ENCODE measurements around the gene BNIP2.

DNA sequence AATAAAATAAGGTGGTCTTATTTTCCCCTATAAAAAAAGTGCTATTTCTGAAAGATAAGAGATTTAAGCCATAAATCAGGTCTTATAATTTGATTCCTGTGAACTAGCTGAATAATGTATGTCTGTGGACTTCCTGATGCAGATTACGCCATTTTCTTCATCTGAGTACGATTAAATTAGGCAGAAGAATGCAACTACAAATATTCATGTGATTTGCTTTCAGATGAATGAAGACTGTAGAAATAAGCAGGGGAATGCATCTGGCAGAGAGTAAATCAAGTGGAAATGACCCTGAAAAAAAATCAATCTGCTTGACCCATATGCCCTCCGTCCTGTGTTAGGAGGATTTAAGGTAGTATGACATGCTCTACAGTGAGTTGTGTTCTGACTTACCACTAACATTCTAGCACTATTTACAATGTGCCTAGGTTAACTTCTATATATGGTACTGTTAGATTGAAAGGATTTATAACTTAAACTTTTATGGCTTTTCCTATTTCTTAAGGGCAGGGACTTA, 14.7 kb downstream of the BNIP2 start:
- TF ChIP-seq, protein P1, sequence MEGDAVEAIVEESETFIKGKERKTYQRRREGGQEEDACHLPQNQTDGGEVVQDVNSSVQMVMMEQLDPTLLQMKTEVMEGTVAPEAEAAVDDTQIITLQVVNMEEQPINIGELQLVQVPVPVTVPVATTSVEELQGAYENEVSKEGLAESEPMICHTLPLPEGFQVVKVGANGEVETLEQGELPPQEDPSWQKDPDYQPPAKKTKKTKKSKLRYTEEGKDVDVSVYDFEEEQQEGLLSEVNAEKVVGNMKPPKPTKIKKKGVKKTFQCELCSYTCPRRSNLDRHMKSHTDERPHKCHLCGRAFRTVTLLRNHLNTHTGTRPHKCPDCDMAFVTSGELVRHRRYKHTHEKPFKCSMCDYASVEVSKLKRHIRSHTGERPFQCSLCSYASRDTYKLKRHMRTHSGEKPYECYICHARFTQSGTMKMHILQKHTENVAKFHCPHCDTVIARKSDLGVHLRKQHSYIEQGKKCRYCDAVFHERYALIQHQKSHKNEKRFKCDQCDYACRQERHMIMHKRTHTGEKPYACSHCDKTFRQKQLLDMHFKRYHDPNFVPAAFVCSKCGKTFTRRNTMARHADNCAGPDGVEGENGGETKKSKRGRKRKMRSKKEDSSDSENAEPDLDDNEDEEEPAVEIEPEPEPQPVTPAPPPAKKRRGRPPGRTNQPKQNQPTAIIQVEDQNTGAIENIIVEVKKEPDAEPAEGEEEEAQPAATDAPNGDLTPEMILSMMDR (conservative IDR thresholded peaks at IDR 0.05; ENCODE audit: low read length), result no peak
- no peak for TF ChIP-seq EZH2phosphoT487 (IDR thresholded peaks at IDR 0.05; ENCODE audit: borderline replicate concordance, low read depth, low read length)
